GM19239 (cell line): Measurements from ENCODE around the gene MED12L.

Experiments used
- DNase-seq: peaks from one replicate; pipeline ENCODE4 v3.0.0; 2011; ENCODE audit warnings: low spot score; ENCODE audit not compliant: insufficient read length
- FAIRE-seq: peaks from 2 replicates; lab custom pipeline; 2011; peaks lifted over from hg19 to GRCh38; lab: Jason Lieb, UNC

MED12L gene

DNA sequence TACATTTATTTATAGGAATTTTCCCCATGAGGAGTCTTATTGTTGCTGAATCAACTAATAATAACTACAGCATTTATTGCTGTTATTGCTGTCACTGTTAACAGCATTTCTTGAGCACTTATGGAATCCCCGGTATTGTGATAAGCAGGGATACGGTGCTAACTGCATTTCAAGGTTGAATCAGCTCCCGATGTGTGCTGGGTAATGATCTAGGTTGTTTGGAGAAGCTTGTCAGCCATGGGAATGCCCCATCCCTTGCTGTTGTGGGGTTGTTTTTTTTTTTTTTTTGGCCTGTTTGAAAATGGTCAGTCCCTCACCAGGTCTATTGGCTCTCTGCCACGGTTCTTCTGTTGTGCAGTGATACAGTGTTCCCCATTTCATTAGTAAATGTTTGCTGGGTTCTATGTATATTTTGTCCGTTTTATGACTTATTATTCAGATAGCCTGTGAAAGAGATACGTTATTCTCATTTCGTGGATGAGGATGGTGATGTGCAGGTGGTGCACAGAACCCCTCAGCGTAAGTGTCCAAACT is 48.5 kb downstream of the MED12L start:
- DNase-seq (no peak), FAIRE-seq (no peak)

DNA sequence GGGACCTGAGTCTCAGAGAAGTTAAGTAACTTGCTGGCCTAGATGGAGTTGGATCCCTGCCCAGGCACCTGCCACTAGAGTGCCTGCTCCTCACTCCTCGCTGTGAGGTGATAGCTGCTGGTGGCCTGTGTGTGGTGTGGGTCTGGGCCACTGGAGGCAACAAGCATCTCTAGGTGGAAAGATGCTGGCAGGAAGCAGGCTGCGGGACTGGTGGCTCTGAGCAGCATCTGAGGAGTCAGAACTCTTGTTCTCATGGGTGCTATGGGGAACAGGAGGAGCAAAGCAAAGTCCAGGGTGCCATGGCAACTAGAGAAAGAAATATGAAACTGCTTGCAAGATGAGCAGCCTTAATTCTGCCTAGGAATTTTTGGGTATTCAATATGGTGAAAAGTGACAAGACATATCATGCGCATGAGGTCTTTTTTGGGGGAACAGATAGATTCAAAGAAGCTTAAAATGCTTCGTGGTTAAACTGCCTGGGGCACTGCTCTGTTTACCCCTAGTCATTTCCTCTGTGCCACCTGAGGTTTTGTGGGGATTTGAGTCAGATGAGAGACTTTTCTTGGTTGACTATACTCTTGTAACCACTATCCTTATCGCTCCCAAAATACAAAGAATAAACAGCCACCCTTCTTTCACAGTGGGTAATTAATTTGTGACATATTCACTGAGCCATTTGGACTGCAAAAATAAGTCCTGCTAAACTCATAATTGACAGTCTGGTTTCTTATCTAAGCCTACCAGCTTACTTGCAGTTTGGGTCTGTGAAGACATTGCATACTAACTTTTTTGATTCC is 50.3 kb downstream of the MED12L start:
- FAIRE-seq (peak; percentile 21), DNase-seq (no peak)

DNA sequence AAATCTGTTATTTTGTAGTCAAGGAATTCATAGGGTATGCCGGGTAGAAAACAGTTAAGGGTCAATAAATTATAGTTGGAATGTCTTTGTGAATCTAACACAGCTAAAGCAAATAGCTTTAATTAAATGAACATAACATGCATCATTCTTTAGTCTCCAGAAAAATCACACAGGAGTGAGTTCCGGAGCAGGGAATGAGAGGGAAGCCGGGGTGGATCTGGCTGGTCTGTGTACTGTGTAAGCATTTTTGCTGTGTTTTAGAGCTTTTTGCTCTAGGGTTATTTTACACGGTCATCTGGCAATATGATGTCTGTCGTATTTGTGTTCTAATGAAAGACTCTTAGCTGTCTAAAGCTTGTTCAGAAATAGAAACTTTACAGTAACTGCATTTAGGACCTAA is 57.5 kb downstream of the MED12L start:
- no peak for FAIRE-seq
- DNase-seq = no peak

DNA sequence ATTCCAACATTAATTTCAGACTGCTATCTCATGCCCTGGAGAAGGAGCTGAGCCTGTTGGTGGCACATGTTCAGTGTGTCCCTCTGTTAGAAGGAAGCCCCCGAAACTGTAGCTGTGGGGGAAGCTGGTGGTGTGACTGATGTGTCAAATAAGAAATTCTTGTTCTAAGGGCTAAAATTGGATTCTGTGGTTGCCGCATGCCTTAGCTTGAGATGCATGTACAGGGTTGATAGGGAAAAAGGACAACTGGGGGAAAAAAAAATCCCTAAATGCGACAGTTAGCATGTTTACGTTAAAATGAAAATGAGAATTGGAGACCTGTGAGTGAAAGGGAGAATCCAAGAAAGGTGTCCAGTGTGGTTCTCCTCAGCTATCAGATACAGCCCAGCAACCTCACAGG is 58.6 kb downstream of the MED12L start:
- DNase-seq (no peak), FAIRE-seq (no peak)

DNA sequence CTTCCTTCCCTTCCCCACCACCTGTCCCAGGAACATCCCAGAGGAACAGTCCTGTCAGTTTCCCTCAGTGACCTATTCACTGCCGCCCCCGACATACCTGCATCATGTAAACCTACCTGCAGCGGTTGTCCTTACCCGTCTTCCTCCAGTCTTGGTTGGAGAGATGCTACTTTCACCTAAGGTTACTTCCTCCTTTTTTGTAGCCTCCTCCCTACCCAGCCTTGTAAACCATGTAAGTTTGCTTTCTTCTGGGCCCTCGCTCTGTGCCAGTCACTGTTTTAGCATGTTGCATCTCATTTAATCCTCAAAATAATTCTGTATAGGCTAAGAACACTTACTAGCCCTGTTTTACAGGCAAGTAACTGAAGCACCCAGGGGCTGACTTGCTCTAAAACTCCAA is 59.3 kb downstream of the MED12L start:
- no peak for FAIRE-seq
- DNase-seq = no peak

DNA sequence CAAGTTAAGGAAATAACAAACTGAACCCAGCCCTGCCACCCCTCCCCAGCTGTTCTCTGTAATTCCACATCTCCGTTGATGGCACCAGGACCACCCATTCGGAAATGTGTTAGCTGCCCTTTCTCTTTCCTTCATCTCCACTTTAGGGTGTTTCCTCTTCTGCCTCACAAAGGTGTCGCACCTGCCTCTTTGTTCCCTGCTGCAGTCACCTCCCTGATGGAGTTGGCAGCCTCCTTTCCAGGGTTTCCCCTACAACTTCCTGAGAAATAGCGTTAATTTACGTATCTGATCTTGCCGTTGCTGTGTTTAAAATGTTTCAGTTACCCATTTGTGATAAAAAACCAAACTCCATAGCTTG is 60.2 kb downstream of the MED12L start:
- no peak for DNase-seq
- no peak for FAIRE-seq

DNA sequence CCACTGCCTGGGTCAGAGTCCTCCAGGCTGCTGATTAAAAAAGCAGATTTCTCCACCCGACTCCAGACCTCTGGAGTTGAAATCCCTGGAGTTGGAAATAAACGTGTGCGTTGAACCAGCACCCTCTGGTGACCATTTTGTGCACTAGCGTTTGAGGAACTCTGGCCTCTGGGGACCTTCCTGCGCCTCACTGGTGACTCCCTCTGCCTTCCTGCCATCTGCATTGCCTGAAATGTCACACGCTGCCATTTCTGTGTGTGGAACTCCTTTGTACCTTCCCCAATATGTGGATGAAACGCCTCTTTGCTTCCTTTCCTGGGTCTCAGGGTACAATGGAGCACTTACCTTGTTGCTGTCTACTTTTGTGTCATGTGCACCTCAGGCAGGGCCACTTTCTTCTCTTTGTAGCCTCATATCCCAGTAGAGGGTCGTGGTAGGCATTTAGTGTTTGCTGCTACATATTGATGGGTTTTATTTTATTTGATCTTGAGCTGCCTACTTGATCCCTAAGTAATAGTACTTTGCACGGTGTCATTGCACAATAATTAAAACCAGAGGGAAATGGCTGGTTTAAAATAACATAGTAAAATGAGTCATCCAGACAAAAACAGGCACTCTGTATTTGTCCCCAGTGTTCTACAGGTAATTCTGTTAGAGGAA is 60.7 kb downstream of the MED12L start:
- DNase-seq (peak; percentile 39), FAIRE-seq (peak; percentile 94)

DNA sequence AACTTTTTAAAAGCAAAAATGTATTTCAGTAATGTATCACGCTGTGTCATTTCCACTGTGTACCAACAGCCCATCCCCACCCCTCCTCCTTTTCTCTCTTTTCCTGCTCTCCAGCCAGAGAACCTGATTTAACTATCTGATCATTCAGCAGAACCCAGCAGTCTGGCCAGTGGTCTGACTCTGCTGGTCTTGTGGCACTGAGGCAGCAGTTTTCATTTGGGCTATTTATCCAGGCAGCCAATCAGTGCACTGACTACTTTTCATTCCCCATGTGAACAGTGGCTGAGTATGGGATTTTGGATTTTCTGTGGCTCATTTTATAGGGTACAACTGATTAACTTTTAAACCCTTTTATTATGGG is 61.2 kb downstream of the MED12L start:
- DNase-seq (no peak), FAIRE-seq (no peak)

DNA sequence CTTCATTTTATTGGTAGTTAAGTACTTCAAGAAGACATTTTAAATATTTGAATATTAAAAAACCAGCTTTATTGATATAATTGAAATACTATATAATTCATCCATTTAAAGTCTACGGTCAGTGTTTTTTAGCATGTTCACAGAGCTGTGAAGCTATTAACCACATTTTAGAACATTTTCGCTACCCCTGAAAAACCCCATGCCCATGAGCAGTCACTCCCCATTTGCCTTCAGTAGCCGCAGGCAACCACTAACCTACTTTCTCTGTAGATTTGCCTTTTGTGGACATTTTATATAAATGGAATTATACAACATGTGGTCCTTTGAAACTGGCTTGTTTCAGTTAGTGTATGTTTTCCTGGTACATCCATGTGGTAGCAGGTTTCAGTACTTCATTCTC is 61.8 kb downstream of the MED12L start:
- FAIRE-seq (no peak), DNase-seq (no peak)

DNA sequence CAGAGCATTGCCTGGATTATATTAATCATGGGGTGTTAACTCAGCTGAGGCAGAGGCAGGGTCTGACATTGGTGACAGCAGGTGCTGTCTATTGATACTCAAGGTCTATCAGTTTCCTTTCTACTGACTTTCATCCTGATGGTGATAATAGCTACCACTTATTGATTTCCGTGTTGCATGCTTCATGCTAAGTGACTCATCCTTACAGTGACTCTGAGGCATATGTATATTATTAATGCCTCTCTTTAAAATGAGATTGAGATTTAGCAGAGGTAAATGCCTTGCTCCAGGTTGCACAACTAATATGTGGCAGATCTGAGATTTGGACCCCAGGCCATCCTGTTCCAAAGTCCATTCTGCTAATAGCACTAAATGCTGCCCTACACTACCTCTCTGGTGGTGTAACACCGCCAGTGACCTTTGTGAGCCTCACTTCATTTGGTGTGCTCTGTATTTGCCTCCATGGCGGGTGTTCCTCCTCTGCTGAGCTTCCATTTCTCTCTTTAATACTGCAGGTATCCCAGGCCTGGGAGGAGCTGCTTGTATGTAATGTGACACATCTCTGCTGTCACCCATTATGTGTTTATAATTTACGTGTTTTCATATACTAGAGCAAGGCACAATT is 67.1 kb downstream of the MED12L start:
- DNase-seq (no peak), FAIRE-seq (no peak)

DNA sequence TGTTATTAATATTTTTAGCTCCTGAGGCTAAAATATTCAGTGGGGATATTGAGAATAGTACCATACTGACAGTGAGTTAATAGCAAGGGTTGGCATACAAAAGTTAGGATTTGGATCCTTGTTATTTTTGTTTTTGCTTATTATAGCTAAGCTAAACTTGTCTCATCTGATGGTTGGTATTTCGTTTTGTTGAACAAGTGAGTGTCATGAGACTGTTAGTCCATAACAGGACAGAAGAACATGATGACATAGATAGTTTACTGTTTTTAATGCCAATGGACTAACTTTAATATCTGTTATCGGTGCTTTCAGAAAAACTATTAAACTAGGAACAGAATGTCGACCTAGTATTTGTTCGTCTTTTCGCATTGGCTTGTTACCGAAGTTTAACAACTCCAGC is 69.1 kb downstream of the MED12L start:
- no peak for DNase-seq
- FAIRE-seq = no peak

DNA sequence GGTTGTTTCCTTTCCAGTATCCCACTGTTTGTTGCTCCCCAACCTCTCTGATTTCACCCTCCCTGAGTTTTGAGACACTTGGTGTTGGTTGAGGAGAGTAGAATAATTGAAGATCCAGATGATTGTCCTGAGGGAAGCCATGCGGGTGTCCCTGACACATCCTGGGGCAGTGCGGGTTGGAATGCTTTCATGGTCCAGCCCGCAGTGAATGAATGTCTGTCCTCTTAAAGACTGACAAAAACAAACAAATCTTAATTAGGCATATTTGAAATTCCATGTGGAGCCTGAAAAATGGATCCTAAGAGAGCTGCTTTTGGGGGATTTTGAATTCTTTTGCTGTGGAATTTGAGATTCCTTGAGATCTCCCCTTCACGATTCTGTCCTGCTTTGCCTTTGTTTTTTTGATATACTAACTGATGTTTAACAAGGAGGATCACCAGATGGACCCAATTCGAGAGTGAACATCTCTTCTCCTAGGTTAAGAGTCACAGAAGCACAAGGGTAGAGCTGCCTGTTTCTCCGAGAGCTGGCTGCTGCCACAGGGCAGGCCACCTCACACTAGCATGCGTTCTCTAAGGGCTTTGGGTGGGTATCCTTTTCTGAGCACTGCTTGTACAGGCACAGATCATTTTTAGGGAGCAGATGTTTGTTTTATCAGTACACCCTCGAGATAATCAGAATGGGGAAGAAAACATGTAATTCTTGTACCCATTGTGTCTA is 70.1 kb downstream of the MED12L start:
- no peak for DNase-seq
- no peak for FAIRE-seq

DNA sequence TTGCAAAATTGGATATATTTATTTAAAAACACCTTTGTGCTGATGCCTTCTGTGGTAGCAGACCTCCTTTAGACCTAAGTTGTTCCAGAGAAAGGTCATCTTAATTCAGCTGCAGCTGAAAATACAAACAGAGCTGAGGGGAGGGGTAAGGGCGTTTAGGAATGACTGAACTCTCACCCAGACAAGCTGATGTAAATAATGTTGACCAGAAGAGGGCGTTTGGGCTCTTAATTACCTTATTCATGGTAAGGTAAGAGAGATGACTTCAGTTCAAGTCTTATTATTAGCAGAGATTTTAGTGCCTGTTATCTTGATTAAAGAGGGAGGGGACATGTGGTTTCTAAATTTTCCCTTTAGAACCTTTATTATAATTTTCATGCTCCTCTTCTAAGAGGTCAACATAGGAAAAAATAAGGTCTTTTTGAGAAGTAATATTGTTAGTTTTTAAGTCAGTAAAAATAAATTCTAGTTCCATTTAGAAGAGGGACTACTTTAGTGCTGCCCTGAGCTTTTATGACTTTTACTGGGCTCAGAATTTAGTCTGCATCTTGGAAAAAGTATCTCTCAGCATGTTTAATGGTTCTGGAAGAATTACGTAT is 71.3 kb downstream of the MED12L start:
- peak; percentile 89 for FAIRE-seq
- DNase-seq = no peak

DNA sequence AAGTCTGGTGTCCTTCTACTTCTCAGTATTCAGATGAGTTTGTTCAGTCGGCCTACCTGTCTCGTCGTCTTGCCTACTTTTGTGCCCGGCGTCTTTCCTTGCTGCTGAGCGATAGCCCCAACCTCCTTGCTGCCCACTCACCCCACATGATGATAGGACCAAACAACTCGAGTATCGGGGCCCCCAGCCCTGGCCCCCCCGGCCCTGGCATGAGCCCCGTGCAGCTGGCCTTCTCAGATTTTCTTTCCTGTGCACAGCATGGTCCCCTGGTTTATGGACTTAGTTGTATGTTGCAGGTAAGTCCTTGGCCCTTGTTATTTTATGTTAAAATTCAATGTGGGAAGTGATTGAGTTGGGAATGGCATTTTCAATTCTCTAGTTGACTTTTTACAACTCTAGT is 74.3 kb downstream of the MED12L start:
- DNase-seq (no peak), FAIRE-seq (no peak)

DNA sequence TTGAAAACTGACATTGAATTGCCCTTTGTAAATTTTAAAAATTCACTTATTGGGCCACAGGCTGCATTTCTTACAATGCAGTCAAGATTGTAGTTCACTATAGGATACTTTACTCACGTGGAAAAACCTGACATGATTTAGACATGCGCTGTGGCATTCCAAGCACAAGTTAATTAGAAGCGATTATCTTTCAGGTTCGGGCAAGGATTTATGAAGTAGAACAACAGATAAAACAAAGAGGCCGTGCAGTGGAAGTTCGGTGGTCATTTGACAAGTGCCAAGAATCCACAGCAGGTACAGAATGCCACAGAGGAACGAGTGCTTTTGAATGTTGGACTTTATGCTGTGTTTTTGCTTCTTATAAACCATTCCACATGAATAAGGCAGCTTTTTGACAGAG is 79.8 kb downstream of the MED12L start:
- DNase-seq = no peak
- FAIRE-seq = no peak

DNA sequence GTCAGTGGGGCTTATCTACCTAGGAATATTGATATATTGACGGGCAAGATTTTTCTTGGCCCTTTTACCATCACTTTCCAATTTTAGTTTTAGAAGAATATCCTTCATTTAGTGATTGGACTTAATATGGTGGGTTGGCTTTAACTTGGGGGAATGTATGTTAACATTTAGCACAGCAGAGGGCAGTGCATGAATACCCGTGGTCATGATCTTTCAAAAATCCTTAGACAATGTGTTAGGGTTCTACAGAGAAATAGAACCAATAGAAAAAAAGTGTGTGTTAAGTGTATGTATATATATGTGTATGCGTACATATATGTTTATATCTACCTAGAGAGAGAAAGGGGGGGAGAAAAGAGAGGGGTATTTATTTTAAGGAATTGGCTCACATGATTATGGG is 80.7 kb downstream of the MED12L start:
- DNase-seq (no peak), FAIRE-seq (no peak)

DNA sequence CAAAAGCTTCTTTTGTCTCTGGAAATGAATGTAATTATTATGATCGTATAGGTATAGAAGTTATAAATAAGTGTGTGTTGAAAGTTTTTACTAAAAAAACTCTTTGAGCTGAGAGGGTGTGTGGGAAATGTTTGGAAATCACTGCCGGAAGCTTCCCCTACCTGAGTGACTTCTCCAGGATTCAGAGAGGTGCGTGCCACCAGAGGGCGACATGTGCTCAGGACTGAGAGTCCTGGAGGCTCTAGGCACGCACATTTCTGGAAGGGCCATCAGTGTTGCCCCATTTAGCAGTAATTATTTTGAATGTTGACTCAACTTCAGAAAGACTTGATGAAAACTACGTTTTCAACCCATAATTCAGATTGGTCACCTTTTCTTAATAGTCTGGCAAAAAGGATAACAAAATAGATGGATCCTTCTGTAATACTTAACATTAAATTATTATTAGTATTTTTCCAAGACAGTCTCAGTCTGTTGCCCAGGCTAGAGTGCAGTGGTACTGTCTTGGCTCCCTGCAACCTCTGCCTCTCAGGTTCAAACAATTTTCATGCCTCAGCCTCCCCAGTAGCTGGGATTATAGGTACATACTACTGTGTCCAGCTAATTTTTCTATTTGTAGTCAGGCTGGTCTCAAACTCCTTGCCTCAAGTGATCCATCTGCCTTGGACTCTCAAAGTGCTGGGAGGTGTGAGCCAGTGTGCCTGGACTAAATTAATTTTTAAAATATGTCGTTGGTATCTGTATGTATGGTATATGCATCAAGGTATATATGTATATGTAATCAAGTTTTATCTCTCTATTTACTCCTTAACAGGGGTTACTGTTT is 83.0 kb downstream of the MED12L start:
- DNase-seq = peak; percentile 31
- FAIRE-seq = peak; percentile 89

DNA sequence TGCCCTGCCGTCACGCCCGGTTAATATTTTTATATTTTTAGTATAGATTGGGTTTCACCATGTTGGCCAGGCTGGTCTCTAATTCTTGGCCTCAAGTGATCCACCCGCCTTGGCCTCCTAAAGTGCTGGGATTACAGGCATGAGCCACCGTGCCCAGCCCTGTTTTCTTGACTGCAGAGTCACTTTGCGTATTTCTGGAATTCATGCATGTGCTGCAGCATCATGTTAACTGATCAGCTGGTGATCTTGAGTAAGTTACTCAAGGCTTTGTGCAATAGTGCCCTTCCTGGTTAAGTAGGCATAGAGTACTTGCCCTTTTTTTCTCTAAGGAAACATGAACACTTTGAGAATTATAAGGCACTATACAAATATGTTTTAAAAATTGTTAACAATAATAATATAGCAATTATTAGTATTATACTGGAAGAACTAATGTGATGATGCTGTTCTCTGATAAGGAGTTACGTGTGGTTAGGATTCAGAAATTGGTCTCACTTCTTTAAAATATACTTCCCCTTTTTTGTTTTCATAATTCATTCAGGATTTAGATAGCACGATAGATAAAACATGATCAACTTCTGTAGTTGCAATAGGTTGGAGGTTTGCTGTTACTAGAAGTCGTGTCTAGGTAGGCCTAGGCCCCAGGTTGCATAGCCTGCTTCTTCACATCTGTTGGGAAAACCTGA is 83.9 kb downstream of the MED12L start:
- DNase-seq = no peak
- FAIRE-seq = no peak
